Measurements from ENCODE around the gene SLC25A21. TPM values are rescaled to one million over a fixed set of nuclear protein-coding genes. Genes with fewer than 3 reads are reported as not detected.
"Not testable (repeated sequence)": the region's sequence is repeated elsewhere in the genome, so short reads cannot be mapped to it uniquely, and the experiment has no call there.

The SLC25A21 gene
- total RNA-seq, 1 donor from 2014 or later: 0.91 TPM

DNA sequence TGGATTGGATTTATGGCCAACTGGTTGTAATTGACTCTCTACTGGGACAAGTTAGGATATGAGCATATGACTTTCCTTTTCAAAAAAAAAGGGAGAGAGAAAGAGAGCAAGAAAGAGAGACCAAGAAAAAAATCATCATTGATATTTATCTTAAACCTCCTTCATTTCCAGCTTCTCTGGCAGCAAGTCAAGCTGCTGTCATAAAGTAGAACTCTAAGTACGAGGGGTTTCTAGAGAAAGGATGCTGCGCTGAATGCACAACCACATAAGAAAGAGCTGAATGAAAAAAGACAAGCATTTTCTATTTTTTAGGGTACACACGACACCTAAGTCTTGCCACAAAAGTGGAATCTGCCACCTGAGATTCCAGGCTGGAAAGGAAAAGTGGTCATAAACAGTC lies 182.6 kb downstream of the SLC25A21 start:
- DNase-seq: no peak
- H3K36me3 Mint-ChIP-seq (ENCODE audit: unreplicated experiment): no peaks in the 10 kb centered on the region
- no peaks in the 10 kb centered on the region for H3K4me1 Mint-ChIP-seq (ENCODE audit: low read depth, unreplicated experiment)
- H3K9me3 Mint-ChIP-seq (ENCODE audit: unreplicated experiment): no peaks in the 10 kb centered on the region
- H3K27ac Mint-ChIP-seq (ENCODE audit: unreplicated experiment): no peak overlapping the region
- TF ChIP-seq, protein P1, sequence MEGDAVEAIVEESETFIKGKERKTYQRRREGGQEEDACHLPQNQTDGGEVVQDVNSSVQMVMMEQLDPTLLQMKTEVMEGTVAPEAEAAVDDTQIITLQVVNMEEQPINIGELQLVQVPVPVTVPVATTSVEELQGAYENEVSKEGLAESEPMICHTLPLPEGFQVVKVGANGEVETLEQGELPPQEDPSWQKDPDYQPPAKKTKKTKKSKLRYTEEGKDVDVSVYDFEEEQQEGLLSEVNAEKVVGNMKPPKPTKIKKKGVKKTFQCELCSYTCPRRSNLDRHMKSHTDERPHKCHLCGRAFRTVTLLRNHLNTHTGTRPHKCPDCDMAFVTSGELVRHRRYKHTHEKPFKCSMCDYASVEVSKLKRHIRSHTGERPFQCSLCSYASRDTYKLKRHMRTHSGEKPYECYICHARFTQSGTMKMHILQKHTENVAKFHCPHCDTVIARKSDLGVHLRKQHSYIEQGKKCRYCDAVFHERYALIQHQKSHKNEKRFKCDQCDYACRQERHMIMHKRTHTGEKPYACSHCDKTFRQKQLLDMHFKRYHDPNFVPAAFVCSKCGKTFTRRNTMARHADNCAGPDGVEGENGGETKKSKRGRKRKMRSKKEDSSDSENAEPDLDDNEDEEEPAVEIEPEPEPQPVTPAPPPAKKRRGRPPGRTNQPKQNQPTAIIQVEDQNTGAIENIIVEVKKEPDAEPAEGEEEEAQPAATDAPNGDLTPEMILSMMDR (IDR thresholded peaks at IDR 0.05; ENCODE audit: partially characterized antibody, unreplicated experiment): no peak
- H3K27me3 Mint-ChIP-seq (ENCODE audit: unreplicated experiment): no peaks in the 10 kb centered on the region
- H3K4me3 Mint-ChIP-seq (ENCODE audit: unreplicated experiment): no peak overlapping the region

DNA sequence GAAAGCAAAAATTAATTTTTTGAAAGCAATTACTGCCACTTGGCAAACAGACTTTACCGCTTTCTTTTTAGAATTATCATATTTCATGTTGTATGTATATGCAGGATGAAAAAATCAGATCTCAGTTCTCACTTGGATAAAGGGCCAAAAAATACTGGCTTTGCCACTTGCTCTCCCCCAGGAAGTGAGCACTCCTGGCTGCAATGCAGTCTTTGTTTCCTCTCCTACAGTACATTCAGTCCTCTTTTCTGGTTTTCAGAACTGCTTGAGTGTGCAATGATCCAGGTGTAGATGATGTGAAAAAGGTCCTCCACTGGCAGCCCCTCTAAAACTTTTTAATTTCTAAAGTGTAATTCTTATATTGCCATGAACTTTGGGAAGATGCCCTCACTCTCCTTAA lies 183.4 kb downstream of the SLC25A21 start:
- Mint-ChIP-seq H3K27ac (ENCODE audit: unreplicated experiment) (no peak overlapping the region), H3K27me3 (ENCODE audit: unreplicated experiment) (no peaks in the 10 kb centered on the region), H3K9me3 (ENCODE audit: unreplicated experiment) (no peaks in the 10 kb centered on the region), H3K4me3 (ENCODE audit: unreplicated experiment) (no peak overlapping the region), H3K4me1 (ENCODE audit: low read depth, unreplicated experiment) (no peaks in the 10 kb centered on the region), H3K36me3 (ENCODE audit: unreplicated experiment) (no peaks in the 10 kb centered on the region)
- TF ChIP-seq, protein P1 (IDR thresholded peaks at IDR 0.05; ENCODE audit: partially characterized antibody, unreplicated experiment): no peak
- no peak for DNase-seq

DNA sequence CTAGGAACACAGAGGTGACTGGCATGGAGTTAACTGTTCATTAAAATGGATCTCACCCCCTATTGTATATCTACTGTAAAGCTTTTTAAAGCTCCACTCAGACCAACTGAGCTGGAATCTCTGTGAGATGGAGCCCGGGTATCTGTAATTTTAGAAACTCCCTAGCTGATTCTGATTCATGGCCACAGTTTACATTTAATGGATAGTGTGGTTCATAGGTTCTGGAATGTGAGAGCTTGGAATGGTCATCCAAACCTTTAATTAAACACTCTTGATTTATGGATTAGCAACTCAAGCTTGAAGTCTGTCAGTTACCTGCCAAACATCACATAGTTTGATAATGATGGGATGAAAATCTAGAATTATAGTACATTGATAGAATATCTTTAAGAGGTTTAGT lies 183.8 kb downstream of the SLC25A21 start:
- TF ChIP-seq, protein P1 (IDR thresholded peaks at IDR 0.05; ENCODE audit: partially characterized antibody, unreplicated experiment): no peak
- Mint-ChIP-seq H3K4me1 (ENCODE audit: low read depth, unreplicated experiment) (no peaks in the 10 kb centered on the region), H3K36me3 (ENCODE audit: unreplicated experiment) (no peaks in the 10 kb centered on the region), H3K9me3 (ENCODE audit: unreplicated experiment) (no peaks in the 10 kb centered on the region), H3K27ac (ENCODE audit: unreplicated experiment) (no peak overlapping the region), H3K27me3 (ENCODE audit: unreplicated experiment) (no peaks in the 10 kb centered on the region), H3K4me3 (ENCODE audit: unreplicated experiment) (no peak overlapping the region)
- no peak for DNase-seq

DNA sequence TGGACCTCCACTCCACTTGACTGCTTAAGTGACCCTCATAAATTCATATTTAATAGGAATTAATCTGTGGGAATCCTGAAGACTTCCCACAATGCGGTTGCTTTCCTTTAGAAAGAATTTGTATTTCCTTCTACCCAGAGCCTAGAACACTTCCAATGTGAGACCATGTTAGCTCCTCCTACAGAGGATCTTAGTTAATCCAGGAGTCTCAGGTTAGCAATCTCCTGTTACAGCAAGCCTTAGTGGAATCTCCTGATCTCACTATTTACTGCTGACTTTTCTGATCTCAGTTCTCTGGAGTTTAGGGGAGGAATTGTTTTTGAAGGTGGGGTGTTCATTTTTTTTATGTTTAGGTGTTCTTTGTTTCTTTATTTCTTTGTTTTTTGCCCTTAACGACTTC lies 186.0 kb downstream of the SLC25A21 start:
- Mint-ChIP-seq H3K9me3 (ENCODE audit: unreplicated experiment) (no peaks in the 10 kb centered on the region), H3K27me3 (ENCODE audit: unreplicated experiment) (no peaks in the 10 kb centered on the region), H3K27ac (ENCODE audit: unreplicated experiment) (no peak overlapping the region)

DNA sequence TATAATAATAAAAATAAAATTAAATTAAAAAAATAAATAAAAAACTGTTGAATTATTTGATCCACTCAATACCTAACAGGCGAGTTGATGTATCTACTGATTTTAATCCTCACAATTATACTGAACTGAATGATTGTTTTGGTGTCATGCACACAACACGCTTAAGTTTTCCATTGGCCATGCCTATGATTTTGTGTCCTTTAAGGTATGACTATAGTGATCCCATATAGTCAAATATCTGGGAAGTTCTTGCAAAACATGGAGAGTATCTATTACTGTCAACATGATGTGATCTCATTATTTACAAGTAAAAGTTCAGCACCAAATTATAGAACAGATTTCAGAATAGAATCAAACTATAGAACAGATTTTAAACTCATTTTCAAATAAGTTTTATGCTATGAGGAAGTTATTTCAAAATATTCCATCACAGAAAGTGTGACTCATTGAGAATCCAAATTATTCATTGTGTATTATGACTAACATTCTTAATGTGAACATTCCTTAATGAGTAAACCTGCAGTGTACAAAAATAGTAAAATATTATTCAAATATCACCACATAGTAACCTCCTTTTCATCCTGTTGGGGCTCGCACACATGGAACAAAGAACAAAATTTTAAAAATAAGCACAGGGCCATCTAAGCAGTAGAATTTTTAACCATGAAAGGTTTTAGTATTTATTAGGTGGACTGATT lies 190.4 kb downstream of the SLC25A21 start:
- Mint-ChIP-seq H3K4me3 (ENCODE audit: unreplicated experiment) (no peak overlapping the region), H3K36me3 (ENCODE audit: unreplicated experiment) (no peaks in the 10 kb centered on the region), H3K27ac (ENCODE audit: unreplicated experiment) (no peak overlapping the region), H3K27me3 (ENCODE audit: unreplicated experiment) (no peaks in the 10 kb centered on the region), H3K9me3 (ENCODE audit: unreplicated experiment) (no peaks in the 10 kb centered on the region), H3K4me1 (ENCODE audit: low read depth, unreplicated experiment) (no peaks in the 10 kb centered on the region)
- TF ChIP-seq, protein P1 (IDR thresholded peaks at IDR 0.05; ENCODE audit: partially characterized antibody, unreplicated experiment): no peak
- no peak for DNase-seq

More for the DNA sequence above, 186.0 kb downstream of the SLC25A21 start:
- Mint-ChIP-seq H3K4me1 (ENCODE audit: low read depth, unreplicated experiment) (no peaks in the 10 kb centered on the region), H3K4me3 (ENCODE audit: unreplicated experiment) (no peak overlapping the region), H3K36me3 (ENCODE audit: unreplicated experiment) (no peaks in the 10 kb centered on the region)
- DNase-seq: no peak
- TF ChIP-seq, protein P1 (IDR thresholded peaks at IDR 0.05; ENCODE audit: partially characterized antibody, unreplicated experiment): no peak

DNA sequence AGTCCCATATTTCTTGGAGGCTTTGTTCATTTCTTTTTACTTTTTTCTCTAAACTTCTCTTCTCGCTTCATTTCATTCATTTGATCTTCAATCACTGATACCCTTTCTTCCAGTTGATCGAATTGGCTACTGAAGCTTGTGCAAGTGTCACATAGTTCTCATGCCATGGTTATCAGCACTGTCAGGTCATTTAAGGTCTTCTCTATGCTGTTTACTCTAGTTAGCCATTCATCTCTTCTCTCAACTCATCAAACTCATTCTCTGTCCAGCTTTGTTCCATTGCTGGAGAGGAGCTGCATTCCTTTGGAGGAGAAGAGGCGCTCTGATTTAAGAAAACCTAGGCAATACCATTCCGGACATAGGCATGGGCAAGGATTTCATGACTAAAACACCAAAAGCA lies 192.0 kb downstream of the SLC25A21 start:
- not testable (repeated sequence) for H3K36me3 Mint-ChIP-seq (ENCODE audit: unreplicated experiment); H3K4me3 Mint-ChIP-seq (ENCODE audit: unreplicated experiment); H3K27ac Mint-ChIP-seq (ENCODE audit: unreplicated experiment); H3K27me3 Mint-ChIP-seq (ENCODE audit: unreplicated experiment); H3K9me3 Mint-ChIP-seq (ENCODE audit: unreplicated experiment); DNase-seq; H3K4me1 Mint-ChIP-seq (ENCODE audit: low read depth, unreplicated experiment)
